Activated T-cell treated with anti-CD3 and anti-CD28 coated beads, Interleukin-2, amount 50 U/mL, for 48 hours (primary cell): ENCODE data around the gene CARM1.
"Not testable (repeated sequence)": the region's sequence is repeated elsewhere in the genome, so short reads cannot be mapped to it uniquely, and the experiment has no call there.

Experiments
- DNase-seq, 2 experiments: peaks; one replicate each; pipeline ENCODE4 v3.0.0-alpha.2; 2020

Gene CARM1

GRCh38 chr19:10870955-10871603, at the start of gene CARM1:
Gene CARM1 (plus strand): TSS chr19:10871553. CDS start chr19:10871703, 150 bp downstream.
- peak; percentile 99 to 100 for DNase-seq

GRCh38 chr19:10823690-10824089, 47.7 kb upstream of the CARM1 start:
- DNase-seq: no peak

GRCh38 chr19:10826231-10826630, 45.1 kb upstream of the CARM1 start:
- no peak for DNase-seq

- DNase-seq: no peak
These were observed 44.5 kb upstream of the CARM1 start for GRCh38 chr19:10826846-10827245.

- DNase-seq: no peak
These were observed 42.2 kb upstream of the CARM1 start for GRCh38 chr19:10828981-10829821.

- DNase-seq: no peak
These were observed 41.4 kb upstream of the CARM1 start for GRCh38 chr19:10829967-10830366.

GRCh38 chr19:10830370-10830769, 41.0 kb upstream of the CARM1 start:
- no peak for DNase-seq

DNA sequence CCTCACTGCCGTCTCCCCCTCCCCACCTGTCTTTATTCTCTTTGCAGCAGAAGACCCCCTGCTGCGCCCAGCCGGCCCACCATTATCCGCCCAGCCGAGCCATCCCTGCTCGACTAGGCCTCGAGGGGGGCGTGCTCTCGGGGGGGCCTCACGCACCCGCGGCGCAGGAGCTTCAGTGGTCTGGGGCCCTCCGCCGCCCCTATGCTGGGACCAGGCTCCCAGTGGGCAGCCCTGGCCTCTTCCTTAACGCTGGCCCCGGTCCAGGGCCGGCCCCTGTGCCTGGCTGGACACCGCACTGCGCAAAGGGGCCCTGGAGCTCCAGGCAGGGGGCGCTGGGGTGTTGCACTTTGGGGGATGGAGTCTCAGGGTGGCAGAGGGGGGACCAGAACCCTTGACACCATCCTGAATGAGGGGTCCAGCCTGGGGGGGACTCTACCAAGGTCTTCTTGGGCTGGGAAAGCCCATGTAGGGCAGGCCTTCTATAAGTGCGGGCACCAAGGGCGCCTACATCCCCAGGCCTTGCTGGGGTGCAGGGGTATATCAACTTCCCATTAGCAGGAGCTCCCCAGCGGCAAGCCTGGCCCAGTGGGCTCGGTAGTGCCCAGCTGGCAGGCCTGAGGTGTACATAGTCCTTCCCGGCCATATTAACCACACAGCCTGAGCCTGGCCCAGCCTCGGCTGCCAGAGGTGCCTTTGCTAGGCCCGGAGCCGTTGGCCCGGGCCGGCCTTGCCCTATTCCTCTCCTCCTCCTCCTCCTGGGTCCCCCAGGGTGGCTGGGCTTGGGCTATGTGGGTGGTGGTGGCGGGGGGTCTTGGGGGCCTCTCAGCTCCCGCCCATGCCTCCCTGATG, 40.2 kb upstream of the CARM1 start:
- no peak for DNase-seq

DNA sequence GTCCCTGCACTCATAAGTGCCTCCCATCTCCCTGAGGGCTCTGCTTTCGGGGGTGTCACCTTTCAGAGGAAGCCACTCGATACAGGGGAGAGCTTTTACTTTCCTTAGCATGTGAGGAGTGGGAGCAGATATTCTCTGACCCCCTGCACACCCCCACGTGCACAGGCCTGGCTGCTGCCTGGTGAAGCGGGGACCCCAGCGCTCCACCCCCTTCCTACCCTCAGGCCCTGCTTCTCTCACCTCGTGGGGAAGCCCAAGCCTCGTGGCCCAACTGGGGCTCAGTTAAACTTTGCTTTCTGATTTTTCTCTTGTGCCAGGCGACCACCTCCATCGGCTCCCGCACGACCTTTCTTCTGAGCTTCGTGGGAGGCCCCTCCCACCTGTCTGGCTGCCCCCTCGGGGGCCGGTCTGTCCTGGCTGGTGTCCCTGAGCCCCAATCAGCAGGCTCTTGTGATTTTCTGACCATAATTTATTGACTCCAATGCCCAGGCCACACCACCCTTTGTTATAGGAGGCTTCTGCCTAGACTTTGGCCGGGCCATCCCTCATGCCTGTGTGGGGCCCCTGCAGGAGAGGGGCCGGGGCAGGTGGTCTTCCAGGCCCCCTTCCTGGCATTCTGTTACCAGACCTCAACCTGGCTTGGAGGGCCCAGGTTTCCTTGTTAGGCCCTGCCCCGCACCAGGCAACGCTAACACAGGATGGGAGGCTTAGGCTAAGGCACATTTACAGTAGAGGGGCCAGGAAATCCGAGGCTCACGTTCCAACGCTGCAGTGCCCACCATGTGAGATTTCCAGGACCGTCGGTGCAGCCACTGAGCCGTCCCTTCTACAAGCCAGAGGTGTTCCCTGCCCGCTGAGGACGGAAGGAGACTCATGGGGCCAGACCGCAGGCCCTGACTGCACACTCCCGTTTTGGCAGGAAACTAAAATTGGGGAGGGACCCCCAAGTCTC, 39.1 kb upstream of the CARM1 start:
- DNase-seq: no peak

- no peak for DNase-seq
These were observed 38.4 kb upstream of the CARM1 start for GRCh38 chr19:10832939-10833296.

DNA sequence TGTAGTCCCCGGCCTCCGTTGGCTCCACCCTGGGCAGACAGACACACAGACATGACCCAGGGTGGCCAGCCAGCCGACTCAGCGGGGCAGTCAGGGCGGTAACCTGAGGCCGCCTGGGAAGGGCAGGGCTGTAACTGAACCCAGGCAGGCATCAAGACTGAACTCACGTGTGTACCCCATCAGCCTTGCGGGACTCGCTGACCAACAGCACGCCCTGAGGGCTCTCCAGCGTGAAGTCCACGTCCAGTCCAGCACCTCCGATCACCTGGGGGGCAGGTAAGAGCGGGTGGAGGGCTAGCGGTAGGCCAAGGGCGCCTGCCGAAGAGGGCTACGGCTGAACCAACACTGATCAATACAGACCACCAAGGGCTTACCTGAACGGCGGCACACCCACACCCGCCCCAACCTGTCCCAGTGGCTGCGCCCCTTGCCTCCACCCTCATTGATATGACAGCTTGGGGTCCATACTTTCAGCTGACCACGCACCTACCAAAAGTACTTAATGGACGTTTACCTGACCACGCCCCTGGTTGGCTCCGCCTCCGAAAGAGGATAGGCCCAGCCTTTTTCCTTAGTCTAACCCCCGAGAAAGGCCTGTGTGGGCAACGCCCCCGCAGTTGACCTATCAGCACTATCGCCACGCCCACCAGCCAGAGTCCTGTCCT, 36.1 kb upstream of the CARM1 start:
- DNase-seq: no peak

DNA sequence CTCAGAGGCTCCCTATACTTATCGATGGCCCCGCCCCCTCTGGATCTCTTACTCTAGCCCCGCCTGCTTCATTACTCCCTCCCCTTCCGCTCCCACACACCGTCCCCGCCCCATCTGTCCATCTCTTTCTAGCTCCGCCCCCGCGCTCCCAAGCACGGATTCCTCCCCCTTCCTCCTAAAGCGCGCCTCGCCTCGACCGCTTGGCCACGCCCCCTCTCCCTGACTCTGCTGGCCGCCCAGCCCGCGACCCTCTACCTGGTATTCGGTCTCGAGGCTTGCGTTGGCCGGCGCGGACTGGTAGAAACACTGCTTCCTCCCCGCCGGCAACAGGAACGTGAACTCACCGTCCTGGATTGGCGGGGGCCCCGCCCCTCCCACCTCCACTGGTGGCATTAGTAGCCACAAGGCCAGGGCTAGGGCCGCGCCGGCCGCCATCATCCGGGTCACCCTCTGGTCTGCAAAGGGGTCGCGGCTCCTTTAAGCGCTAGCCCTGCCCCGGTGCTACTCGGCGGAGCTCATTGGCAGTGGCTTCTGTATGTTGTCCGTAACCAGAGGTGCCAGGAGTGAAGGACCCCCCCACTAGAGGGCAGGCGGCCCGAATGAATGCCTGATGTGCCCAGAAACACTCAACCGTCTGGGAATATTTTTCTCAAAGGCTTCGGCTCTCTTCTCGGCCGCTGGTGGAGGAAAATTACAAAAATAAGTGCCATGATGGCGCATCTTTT, 35.4 kb upstream of the CARM1 start, which contains the start of gene TMED1:
Gene TMED1 (minus strand): TSS at position 459 of the 725 bp plus-strand sequence. CDS start 21 bp downstream, at position 438.
- peak; percentile 98 to 99 for DNase-seq

DNA sequence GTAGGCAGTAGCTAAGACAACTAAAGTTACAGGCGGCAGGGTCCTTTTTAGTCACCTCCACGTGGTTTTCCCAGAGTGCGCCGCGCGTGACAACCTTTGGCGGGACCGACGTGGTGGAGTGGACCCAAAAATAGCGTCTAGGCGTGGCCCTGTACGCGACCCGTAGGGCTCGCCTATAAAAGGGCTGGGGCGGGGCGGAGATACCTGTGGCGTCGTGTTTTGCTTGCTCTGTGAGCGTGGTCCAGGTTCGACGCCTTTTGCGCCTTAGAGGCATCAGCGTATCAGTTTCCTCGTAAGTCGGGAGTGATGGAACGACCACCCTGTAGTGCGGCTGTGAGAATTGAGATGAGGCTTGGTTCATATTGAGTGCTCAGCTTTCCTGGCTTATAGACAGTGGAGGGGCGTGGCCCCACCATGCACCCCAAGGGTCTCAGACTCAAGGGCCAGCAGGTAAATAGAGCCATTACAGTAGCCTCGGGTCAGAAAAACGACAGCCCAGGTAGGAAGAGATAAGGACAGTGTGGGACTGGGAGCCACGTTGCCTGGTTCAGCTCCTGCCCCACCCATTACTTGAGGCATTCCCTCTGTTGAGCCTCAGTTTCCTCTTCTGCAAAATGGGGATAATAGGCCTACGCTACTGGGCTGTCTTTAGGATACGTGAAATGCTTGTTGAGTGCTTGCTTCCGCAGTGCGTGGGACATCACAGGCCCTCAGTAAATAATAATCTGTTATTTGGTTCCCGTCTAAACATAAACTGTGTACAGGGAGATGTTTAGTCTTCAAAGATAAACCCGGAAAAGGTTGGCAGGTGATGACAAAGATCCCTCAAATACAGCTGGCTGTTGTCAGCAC, 34.6 kb upstream of the CARM1 start:
- DNase-seq: peak; percentile 91 to 92

DNA sequence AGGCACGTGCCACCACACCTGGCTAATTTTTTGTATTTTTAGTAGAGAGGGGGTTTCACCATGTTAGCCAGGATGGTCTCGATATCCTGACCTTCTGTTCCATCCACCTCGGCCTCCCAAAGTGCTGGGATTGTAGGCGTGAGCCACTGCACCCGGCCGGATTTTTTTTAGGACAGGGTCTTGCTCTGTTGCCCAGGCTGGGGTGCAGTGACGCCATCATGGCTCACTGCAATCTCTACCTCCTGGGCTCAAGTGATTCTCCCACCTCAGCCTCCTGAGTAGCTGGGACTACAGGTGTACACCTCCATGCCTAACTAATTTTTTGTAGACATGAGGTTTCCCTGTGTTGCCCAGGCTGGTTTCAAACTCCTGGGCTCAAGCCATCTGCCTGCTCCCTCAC, 33.7 kb upstream of the CARM1 start:
- DNase-seq: not testable (repeated sequence)

DNA sequence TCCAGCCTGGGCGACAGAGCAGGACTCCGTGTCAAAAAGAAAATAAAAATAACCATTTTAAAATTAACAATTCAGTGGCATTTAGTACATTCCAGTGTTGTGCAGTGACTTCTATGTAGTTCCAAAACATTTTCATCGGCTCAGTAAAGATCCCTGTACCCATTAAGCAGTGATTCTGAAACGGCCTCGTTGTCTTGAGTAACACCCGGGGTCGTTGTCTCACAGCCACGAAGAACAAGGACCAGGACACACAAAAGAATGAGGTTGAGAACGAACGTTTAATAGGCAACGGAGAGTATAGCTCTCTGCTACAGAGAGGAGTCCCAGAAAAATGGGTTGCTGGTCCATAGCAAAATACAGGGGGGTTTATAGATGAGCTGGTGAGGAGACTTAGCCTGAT, 33.0 kb upstream of the CARM1 start:
- DNase-seq: no peak

GRCh38 chr19:10839114-10840050, 32.0 kb upstream of the CARM1 start:
- no peak for DNase-seq

GRCh38 chr19:10842788-10843187, 28.6 kb upstream of the CARM1 start:
- no peak for DNase-seq

DNA sequence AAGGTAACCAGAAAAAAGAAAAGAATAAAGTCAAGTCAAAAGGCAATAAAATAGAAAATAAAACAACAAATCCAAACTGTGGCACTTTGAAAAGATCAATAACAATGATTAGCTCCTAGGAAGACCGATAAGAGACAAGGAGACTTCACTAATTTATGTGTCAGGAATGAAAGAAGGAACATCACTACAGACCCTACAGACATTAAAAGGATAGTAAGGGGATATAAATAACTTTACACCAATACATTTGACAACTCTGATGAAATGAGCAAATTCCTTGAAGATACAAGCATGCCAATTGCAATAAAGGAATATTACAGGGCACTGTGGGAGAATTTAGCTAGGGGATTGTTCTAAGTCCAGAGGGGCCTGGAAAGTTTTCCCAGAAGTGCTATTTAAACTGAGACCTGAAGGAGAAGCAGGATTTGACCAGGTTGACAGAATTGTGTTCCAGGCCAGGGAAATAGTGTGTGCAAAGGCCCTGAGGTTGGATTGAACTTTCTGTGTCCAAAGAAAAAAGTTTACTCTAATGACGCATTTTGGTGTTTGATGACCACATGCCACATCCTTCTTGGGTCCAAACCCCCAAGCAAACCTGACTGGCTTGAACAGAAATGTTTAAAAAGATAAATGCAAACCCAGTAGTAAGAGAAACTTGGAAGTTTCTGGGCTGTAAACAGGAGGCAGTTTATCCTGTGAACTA, 24.7 kb upstream of the CARM1 start:
- DNase-seq: no peak
